Pons (tissue), 1 donor: ENCODE data around the gene CD82.
A peak's percentile ranks its signal among the peaks of the same experiment; 100 is the strongest.

ENCODE experiments used
- DNase-seq: peaks from one replicate; pipeline ENCODE4 v3.0.0-alpha.2; 2016; ENCODE audit warnings: low spot score

The CD82 gene

GRCh38 chr11:44618561-44619425, 53.3 kb downstream of the CD82 start:
- DNase-seq = no peak

- no peak for DNase-seq
Measured at GRCh38 chr11:44620328-44620725, 54.9 kb downstream of the CD82 start.

- DNase-seq = peak; percentile 57
Measured at GRCh38 chr11:44621140-44621681, 55.7 kb downstream of the CD82 start.

GRCh38 chr11:44621784-44622183, 56.3 kb downstream of the CD82 start:
- no peak for DNase-seq

- no peak for DNase-seq
Measured at GRCh38 chr11:44622190-44622650, 56.8 kb downstream of the CD82 start.

- no peak for DNase-seq
Measured at GRCh38 chr11:44622721-44623258, 57.3 kb downstream of the CD82 start.

GRCh38 chr11:44623341-44623730, 57.9 kb downstream of the CD82 start:
- no peak for DNase-seq

GRCh38 chr11:44623731-44624491, 58.4 kb downstream of the CD82 start:
- no peak for DNase-seq

GRCh38 chr11:44624761-44625221, 59.3 kb downstream of the CD82 start:
- no peak for DNase-seq

GRCh38 chr11:44625759-44626523, 60.5 kb downstream of the CD82 start:
- DNase-seq = no peak

GRCh38 chr11:44626645-44627044, 61.2 kb downstream of the CD82 start:
- no peak for DNase-seq

- DNase-seq = peak; percentile 42
Measured at GRCh38 chr11:44627165-44627789, 61.8 kb downstream of the CD82 start.

GRCh38 chr11:44627911-44628729, 62.7 kb downstream of the CD82 start:
- peak; percentile 95 for DNase-seq

GRCh38 chr11:44628730-44629700, 63.6 kb downstream of the CD82 start:
- DNase-seq = no peak

- peak; percentile 90 for DNase-seq
Measured at GRCh38 chr11:44629732-44630345, 64.4 kb downstream of the CD82 start.

- no peak for DNase-seq
Measured at GRCh38 chr11:44630511-44631210, 65.2 kb downstream of the CD82 start.

- DNase-seq = no peak
Measured at GRCh38 chr11:44631831-44632230, 66.4 kb downstream of the CD82 start.
